Measurements from ENCODE around the gene LRRC74B.
"Not testable (repeated sequence)": the region's sequence is repeated elsewhere in the genome, so short reads cannot be mapped to it uniquely, and the experiment has no call there.

Gene LRRC74B

DNA sequence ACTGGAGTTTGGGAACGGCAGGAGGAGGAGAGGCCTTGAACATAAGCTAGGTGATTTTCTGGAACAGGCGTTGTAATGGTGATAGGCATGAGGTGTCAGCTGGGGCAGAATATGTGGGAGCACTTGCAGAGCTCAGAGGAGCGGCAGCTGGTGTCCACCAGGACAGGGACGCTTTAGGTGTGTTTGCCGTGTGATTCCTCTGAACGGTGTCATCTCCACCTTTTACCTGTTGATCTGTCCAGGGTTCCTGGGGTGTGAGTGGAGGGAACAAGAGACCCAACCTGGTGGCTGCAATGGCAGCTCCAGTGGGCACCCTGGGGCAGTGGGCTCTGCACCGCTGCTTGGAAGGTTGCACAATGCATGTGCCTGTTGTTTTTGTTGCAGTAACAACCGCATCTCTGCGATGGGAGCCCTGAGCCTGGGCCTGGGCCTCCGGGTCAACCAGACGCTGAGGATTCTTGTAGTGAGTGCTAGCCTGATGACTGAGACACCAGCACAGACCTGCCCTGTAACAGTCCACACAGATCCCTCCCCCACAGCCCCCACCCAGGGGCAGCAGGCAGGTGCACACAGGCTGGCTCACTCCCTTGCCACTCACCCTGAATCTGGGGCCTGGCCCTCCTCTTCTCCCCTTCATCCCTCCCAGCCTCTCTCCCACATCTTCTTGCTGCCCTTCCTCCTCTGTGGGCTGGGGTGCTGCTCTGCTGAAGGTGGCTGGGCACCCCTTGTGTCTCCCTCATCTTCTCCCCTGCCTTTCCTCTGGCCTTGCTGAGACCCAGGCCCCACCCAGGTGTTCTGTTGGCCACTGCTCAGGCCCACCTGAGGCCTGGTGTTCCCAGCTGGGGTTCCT, 9.2 kb downstream of the LRRC74B start:
- no peak for DNase-seq

GRCh38 chr22:21055564-21055834, 9.8 kb downstream of the LRRC74B start:
- no peak for DNase-seq

GRCh38 chr22:21055880-21056319, 10.2 kb downstream of the LRRC74B start:
- no peak for DNase-seq

- DNase-seq = not testable (repeated sequence)
Measured at GRCh38 chr22:21060363-21060762, 14.6 kb downstream of the LRRC74B start.

- not testable (repeated sequence) for DNase-seq
Measured at GRCh38 chr22:21061660-21062321, 16.0 kb downstream of the LRRC74B start.

- DNase-seq = not testable (repeated sequence)
Measured at GRCh38 chr22:21064425-21064824, 18.7 kb downstream of the LRRC74B start.

DNA sequence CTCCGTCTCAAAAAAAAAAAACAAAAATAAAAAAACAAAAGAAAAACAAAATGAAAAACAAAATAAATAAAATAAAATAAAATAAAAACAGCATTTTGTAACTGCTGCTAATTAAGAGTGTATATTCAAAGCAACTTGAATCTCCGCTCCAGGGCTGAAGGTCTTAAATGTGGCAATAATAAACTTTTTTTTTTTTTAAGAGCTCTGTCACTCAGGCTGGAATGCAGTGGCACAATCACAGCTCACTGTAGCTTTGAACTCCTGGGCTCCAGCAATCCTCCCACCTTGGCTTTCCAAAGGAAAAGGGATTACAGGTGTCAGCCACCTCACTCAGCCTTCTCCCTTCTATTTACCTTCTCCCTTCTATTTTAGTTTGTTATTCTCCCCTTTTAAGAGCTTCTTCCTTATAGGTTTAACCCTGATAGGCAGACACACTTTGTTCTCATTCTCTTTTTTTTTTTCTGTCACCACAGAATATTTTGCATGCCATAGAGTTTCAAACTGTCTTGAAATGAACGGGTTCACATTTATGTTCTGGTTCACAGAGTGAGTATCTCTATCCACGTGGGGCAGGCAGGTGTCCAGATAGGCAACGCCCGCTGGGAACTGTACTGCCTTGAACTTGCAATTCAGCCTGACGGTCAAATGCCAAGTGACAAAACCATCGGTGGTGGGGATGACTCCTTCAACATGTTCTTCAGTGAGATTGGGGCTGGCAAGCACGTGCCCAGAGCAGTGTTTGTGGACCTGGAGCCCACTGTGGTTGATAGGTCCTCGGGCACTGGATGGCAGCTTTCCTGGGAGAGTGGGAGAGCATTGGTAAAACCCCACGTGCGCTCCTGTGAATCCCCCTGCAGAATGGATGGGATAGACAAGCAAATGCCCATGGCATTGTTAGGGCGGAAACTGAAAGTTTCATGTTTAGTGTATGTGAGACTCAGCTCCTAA, 19.4 kb downstream of the LRRC74B start:
- DNase-seq = no peak

- DNase-seq = no peak
Measured at GRCh38 chr22:21067075-21067900, 21.5 kb downstream of the LRRC74B start.

DNA sequence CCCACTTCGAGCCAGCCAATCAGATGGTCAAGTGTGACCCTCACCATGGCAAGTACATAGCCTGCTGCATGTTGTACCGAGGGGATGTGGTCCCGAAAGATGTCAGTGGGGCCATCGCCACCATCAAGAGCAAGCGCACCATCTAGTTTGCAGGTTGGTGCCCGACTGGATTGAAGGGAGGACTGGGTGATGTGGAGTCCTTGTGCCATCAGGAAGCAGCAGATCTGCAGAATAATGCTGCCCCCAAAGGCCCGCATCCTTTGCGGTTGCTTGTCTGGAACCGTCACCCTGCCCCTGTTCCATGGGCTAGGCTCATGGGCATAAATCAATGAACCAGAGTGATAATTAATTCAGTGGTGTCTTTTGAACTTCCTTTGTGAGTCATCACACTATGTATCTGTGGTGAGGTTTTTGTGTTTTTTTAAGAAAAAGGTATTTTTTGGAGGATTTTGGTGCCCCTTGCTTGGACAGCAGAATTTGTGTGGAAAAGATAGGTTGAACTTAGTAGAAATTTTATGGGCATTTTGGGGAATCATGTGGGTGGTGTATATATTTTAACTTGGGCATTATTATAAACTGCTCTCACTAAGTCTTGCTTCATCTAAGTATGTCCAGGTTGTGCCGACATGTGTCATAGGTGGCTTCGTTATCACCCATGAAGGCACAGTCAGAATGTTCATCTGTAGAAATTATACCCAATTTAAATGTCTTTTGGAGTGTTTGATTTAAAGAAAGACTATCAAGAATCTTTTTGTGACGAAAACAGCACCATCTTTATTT, 22.3 kb downstream of the LRRC74B start:
- DNase-seq = no peak

GRCh38 chr22:21068681-21069276, 23.0 kb downstream of the LRRC74B start:
- no peak for DNase-seq

DNA sequence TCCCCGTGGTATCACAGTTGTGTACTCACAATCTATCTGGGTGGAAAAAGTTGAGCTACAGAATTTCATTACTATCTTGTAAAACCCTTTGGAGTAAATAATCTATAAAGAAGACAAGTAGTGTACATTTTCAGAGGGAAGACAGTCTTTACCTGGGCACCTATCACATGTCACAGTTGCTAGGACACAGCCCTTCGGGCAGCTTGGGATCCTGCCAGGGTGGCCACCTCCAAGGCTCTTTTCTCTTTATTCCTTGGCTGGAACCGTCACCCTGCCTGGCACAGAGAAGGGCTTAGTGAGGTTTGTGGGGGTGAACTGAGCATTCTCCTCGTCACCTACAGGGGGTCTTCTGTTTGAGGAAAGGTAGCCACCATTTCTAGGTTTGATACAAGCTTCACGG, 23.6 kb downstream of the LRRC74B start:
- no peak for DNase-seq

DNA sequence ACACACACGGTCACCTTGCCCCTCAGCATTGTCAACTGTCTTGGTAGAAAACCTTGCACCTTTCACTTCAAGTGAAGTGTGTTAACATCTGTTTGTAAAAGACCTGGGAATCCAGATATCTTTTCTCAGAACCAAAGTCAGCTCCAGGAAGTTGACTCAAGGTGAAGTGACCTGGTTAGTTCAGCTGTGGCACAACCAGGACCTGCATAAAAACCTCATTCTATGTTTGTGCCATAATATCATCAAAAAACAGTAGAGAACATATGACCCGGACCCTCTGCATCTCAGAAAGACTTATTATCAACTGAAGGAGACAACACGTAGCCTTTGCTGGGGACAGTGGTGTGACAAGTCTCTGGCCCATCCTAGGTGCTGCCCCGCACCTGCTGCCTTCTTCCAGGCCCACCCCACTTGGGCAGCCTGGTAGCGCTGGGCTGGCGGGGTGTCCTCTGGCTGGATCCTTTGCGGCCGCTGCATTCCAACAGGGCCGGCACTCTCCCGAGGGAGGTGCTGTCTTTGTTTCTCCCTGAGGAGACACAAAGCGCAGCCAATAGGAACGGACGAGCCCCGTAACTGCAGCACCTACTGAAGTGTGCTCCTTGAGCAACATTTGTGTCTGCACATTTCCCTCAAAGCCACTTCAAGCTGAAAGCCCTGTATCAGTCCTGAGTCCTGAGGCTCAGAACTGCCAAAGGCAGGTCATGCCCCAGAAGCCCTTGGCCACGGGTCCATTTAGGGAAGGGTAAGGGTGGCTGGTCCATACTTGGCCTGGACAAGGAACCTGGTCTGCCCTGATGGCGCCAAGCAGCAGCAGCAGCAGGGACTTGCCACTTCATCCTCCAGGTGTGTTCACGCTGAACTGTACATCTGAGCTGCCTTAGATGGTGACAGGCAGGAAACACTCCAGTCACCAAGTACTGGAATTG, 25.2 kb downstream of the LRRC74B start:
- no peak for DNase-seq

DNA sequence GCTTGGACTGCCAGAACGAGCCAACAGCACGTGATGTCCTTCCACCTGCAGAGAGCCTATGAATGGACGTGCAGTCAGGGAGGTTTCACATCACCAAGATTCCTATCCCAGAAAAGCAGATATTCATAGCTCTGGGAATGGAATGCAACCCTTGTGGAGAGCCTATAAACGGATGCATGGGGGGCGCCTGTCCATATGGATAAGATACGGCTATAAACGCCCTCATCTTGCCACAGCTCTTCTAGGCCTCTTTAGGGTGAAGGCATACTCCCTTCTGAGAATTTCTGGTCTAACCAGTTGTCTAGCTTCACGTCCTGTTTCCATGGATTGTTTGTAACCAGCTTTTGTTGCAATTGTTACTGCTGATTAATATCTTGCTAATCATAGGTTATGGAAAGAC, 26.1 kb downstream of the LRRC74B start:
- not testable (repeated sequence) for DNase-seq

DNA sequence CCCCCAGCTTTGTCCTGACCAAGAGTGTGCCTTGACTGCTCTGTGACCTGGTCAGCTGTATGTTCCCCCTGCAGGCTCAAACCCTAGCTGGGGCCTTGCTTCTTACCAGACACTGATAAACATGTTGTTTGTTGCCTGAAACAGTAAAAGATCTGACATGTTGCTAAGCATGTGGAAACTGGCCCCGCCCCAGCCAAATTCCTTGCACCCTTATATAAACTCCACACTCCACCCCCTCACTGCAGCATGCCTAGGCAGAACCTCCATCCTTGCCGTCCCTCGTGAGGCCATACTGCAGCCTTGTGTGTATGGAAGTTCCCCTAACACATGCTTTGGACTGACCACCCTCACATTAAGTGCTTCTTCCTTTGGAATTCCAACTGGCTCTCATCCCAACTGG, 27.3 kb downstream of the LRRC74B start:
- no peak for DNase-seq

DNA sequence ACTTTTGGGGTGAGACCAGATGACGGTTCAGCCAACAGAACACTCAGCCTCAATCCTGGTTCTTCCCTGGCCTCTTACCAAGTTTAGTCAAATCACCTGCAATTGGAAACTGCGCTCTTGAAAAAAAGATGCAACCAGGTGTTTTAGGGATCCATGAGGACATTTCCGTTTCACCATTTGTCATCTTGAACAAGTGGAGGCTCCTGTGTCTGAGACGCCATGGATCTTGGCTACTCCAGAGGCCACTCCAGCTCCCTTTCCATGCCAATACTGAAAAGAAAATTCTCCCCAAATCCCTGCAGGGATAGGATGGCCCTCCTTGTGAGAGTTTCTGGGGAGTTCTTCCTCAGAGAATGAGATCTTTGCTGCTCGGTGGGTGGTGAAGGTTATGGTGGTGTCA, 27.7 kb downstream of the LRRC74B start:
- no peak for DNase-seq

- no peak for DNase-seq
Measured at GRCh38 chr22:21074102-21074715, 28.5 kb downstream of the LRRC74B start.

GRCh38 chr22:21075516-21076138, 29.9 kb downstream of the LRRC74B start:
- DNase-seq = no peak

- DNase-seq = no peak
Measured at GRCh38 chr22:21076912-21077625, 31.3 kb downstream of the LRRC74B start.
